GM10248 (cell line): ENCODE results near the gene PIK3R5.

Source experiments
- CTCF ChIA-PET: fragments of 300-600 bp; sonication (Branson Sonifier 250); formaldehyde crosslinking; extraction: SDS; loops from one replicate; lab custom pipeline; 2021; ENCODE audit warnings: antibody characterized with exemption; lab: Yijun Ruan, JAX
- POLR2A ChIA-PET: fragments of 350-650 bp; sonication (Branson Sonifier 250); formaldehyde crosslinking; extraction: SDS; loops from one replicate; lab custom pipeline; 2020; ENCODE audit warnings: antibody characterized with exemption; lab: Yijun Ruan, JAX
- DNase-seq: peaks from one replicate; pipeline ENCODE4 v3.0.0; 2012; ENCODE audit errors: extremely low spot score
- TF ChIP-seq, protein P1 (sequence below): IDR thresholded peaks from 2 replicates; pipeline ENCODE4 v1.5.1; 2012; ENCODE audit warnings: mild to moderate bottlenecking, low read depth; ENCODE audit errors: extremely low read depth, missing control alignments, control extremely low read depth

PIK3R5 gene

DNA sequence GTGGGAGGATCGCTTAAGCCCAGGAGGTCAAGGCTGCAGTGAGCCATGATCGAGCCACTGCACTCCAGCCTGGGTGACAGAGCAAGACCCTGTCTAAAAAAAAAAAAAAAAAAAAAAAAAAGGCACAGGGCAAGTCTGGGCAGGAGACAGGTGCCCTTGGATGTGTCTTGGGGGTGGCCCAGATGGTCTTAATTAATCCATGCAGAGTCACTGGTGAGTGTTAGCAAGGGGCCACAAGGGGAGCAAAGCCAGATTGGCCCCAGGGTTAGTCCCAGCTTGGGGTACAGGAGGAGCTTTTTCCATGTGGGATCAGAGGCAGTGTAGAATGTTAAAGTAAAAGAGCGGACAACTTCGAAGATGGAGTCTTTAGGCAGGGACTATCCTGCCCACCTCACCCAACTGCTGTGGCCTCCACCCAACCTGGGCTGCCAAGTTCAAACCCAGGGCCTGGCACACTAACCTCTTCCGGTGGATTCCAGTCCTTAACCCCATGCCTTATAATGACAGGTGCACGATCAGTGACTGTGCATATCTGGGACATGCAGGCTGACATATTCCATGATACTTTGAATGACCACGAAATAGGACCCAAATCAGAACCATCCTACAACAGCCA is 134.2 kb downstream of the PIK3R5 start:
- POLR2A ChIA-PET = no interaction called here
- TF ChIP-seq, protein P1, sequence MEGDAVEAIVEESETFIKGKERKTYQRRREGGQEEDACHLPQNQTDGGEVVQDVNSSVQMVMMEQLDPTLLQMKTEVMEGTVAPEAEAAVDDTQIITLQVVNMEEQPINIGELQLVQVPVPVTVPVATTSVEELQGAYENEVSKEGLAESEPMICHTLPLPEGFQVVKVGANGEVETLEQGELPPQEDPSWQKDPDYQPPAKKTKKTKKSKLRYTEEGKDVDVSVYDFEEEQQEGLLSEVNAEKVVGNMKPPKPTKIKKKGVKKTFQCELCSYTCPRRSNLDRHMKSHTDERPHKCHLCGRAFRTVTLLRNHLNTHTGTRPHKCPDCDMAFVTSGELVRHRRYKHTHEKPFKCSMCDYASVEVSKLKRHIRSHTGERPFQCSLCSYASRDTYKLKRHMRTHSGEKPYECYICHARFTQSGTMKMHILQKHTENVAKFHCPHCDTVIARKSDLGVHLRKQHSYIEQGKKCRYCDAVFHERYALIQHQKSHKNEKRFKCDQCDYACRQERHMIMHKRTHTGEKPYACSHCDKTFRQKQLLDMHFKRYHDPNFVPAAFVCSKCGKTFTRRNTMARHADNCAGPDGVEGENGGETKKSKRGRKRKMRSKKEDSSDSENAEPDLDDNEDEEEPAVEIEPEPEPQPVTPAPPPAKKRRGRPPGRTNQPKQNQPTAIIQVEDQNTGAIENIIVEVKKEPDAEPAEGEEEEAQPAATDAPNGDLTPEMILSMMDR = no peak
- no peak for DNase-seq
- CTCF ChIA-PET = interaction anchor here (1.5 to 2.2 kb wide), 3 partner anchors 10 to 19 kb away, joined by 3 to 13 read pairs (median 10); no protein-coding TSS in a partner anchor

DNA sequence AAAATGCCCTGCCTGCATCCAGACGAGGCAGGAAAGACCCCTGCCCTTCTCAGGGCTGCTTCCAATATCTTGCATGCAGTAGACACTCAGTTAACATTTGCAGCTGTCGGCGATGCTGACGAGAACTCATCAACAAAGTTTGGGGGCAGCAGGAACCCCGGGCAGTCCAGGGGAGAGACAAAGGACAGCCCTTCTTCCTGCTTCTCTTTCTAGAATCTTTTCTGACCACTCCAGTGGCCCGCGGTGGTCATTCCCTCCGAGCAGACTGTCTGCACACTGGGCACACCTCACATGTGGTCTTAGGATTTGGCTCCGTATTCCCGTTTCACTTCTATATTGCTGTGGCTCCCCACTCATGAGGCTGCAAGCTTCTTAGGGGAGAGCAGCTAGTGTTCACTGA is 135.4 kb downstream of the PIK3R5 start:
- TF ChIP-seq, protein P1 = no peak
- ChIA-PET POLR2A (interaction anchor here (0.8 to 1.0 kb wide), 2 partner anchors 23 to 64 kb away, joined by 3 read pairs; no protein-coding TSS in a partner anchor), CTCF (interaction anchor here (0.9 to 1.6 kb wide), 4 partner anchors 9 to 168 kb away, joined by 3 to 4 read pairs (median 3); no protein-coding TSS in a partner anchor)
- no peak for DNase-seq

DNA sequence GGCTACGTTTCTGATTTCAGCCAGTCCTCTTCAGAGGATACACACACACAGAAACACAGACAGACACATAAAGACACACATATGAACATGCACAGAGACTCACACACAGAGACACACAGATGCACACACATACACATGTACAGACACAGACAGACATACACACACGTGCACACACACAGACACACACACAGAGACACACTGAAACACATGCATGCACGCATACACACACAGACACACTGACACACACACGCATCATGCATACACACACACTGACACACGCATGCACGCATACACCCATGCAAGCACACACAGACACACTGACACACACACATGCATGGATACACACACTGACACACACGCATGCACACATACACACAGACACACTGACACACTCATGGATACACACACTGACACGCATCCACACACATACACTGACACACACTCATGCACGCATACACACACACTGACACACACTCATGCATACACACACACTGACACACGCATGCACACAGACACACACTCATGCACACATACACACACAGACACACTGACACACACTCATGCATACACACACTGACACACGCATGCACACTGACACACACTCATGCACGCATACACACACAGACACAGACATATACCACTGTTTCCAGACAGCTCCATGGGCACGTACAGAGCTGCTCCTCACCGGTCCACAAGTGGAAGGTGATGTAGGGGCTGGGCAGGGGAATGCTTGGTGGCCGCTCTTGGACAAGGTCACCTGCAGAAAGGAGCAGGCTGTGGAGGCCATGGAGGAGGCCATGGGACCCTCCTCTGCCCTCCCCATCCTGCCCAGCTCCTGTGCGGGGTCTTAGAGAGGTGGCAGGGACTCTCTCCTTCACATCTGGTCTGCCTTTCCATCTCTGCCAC is 136.2 kb downstream of the PIK3R5 start:
- ChIA-PET POLR2A (interaction anchor here (0.8 to 1.0 kb wide), 2 partner anchors 22 to 65 kb away, joined by 3 read pairs; no protein-coding TSS in a partner anchor), CTCF (interaction anchor here (0.9 to 1.6 kb wide), 4 partner anchors 8 to 169 kb away, joined by 3 to 4 read pairs (median 3); no protein-coding TSS in a partner anchor)
- no peak for DNase-seq
- TF ChIP-seq, protein P1 = no peak
